ENCODE data around the gene FAM78B.

The FAM78B gene

GRCh38 chr1:166155108-166155507 lies 11.7 kb downstream of the FAM78B start:
- 0 out of 2 replicates have a peak, but pooled peaks cover under 1% of the 10 kb centered on the region for H3K27me3 ChIP-seq (ENCODE audit: insufficient read depth, low read length)
- H2AFZ ChIP-seq (ENCODE audit: low read length), result no peak overlapping the region
- no peaks in the 10 kb centered on the region for H3K9me3 ChIP-seq (ENCODE audit: low read length)
- H3K4me1 ChIP-seq (ENCODE audit: insufficient read depth, low read length, severe bottlenecking), result no peaks in the 10 kb centered on the region
- no peaks in the 10 kb centered on the region for H4K20me1 ChIP-seq (ENCODE audit: insufficient read depth, low read length)
- TF ChIP-seq CTCF (IDR thresholded peaks at IDR 0.05; ENCODE audit: low read length) (no peak), EZH2 (IDR thresholded peaks at IDR 0.05; ENCODE audit: borderline replicate concordance, low read length) (no peak)
- no peaks in the 10 kb centered on the region for H3K9me2 ChIP-seq (ENCODE audit: low read depth, low read length)
- no peaks in the 10 kb centered on the region for H3F3A ChIP-seq (ENCODE audit: insufficient read depth, low read length)
- no peak overlapping the region for H3K4me2 ChIP-seq (ENCODE audit: low read length)
- no peak overlapping the region for H3K9ac ChIP-seq (ENCODE audit: low read length)
- no peaks in the 10 kb centered on the region for H3K79me2 ChIP-seq (ENCODE audit: insufficient read depth, low read length)
- no peak overlapping the region for H3K4me3 ChIP-seq (ENCODE audit: low read depth, low read length, poor library complexity, severe bottlenecking)
- H3K36me3 ChIP-seq (ENCODE audit: insufficient read depth, low read length), result no peaks in the 10 kb centered on the region
- no peak overlapping the region for H3K27ac ChIP-seq (ENCODE audit: low read depth, low read length, poor library complexity, severe bottlenecking)

DNA sequence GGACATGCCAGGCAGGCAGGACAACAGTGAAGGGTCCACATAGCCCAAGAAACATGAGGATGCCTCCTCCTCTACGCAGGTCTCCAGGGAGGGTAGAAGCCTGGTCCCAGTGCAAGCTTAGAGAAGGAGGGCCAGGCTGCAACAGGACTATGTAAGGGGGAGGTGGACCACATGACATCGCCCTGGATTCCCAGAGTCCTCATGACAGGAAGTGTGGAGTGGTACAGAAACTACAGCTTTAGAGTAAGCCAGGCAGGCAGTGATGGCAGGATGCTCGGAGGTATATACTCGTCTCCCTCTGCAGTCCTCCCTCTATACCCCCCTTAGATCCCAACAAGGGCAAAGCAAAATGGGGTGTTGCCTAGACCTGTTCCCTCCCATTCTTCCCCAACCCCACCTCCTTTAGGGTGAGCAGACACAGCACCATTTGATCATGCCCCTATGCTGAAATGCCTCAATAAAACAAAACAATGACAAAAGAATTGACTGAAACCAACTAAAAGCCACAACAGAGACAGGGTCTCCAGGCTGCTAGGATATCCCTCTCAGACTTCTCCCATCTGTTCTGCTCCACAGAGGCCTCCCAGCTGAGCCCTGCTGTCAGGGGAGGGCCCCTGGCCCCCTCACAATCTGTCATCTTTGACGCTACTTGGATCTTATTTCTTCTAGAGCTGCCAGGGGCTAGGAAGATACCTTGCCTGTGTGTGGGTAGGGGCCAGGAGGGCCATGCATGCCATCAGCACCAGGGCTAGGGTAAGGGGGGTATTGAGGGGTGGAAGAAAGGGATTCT lies 13.1 kb downstream of the FAM78B start:
- Histone ChIP-seq H3K4me1 (ENCODE audit: insufficient read depth, low read length, severe bottlenecking) (no peaks in the 10 kb centered on the region), H3F3A (ENCODE audit: insufficient read depth, low read length) (no peaks in the 10 kb centered on the region), H3K27me3 (ENCODE audit: insufficient read depth, low read length) (0 out of 2 replicates have a peak, but pooled peaks cover 4% of the 10 kb centered on the region), H3K27ac (ENCODE audit: low read depth, low read length, poor library complexity, severe bottlenecking) (no peak overlapping the region), H3K4me3 (ENCODE audit: low read depth, low read length, poor library complexity, severe bottlenecking) (no peak overlapping the region), H3K9me3 (ENCODE audit: low read length) (no peaks in the 10 kb centered on the region), H3K36me3 (ENCODE audit: insufficient read depth, low read length) (no peaks in the 10 kb centered on the region), H3K9me2 (ENCODE audit: low read depth, low read length) (no peaks in the 10 kb centered on the region), H2AFZ (ENCODE audit: low read length) (no peak overlapping the region), H3K4me2 (ENCODE audit: low read length) (no peak overlapping the region), H3K79me2 (ENCODE audit: insufficient read depth, low read length) (no peaks in the 10 kb centered on the region), H3K9ac (ENCODE audit: low read length) (no peak overlapping the region), H4K20me1 (ENCODE audit: insufficient read depth, low read length) (no peaks in the 10 kb centered on the region)
- TF ChIP-seq EZH2 (IDR thresholded peaks at IDR 0.05; ENCODE audit: borderline replicate concordance, low read length), result no peak

GRCh38 chr1:166152978-166153377 lies 13.8 kb downstream of the FAM78B start:
- Histone ChIP-seq H3K9ac (ENCODE audit: low read length) (no peak overlapping the region), H3K9me3 (ENCODE audit: low read length) (no peaks in the 10 kb centered on the region), H3K36me3 (ENCODE audit: insufficient read depth, low read length) (no peaks in the 10 kb centered on the region), H3K27me3 (ENCODE audit: insufficient read depth, low read length) (0 out of 2 replicates have a peak, but pooled peaks cover 4% of the 10 kb centered on the region), H2AFZ (ENCODE audit: low read length) (no peak overlapping the region), H3K27ac (ENCODE audit: low read depth, low read length, poor library complexity, severe bottlenecking) (no peak overlapping the region), H3K4me1 (ENCODE audit: insufficient read depth, low read length, severe bottlenecking) (no peaks in the 10 kb centered on the region), H3K4me3 (ENCODE audit: low read depth, low read length, poor library complexity, severe bottlenecking) (no peak overlapping the region), H3F3A (ENCODE audit: insufficient read depth, low read length) (no peaks in the 10 kb centered on the region), H3K4me2 (ENCODE audit: low read length) (no peak overlapping the region), H4K20me1 (ENCODE audit: insufficient read depth, low read length) (no peaks in the 10 kb centered on the region), H3K9me2 (ENCODE audit: low read depth, low read length) (no peaks in the 10 kb centered on the region), H3K79me2 (ENCODE audit: insufficient read depth, low read length) (no peaks in the 10 kb centered on the region)
- TF ChIP-seq EZH2 (IDR thresholded peaks at IDR 0.05; ENCODE audit: borderline replicate concordance, low read length) (no peak), CTCF (IDR thresholded peaks at IDR 0.05; ENCODE audit: low read length) (no peak)

All from OCI-LY1 (cell line).